Measurements from ENCODE around the gene MEIS1.

MEIS1 gene

GRCh38 chr2:66445076-66445924 lies 10.4 kb downstream of the MEIS1 start:
- no peak for DNase-seq

- no peak for DNase-seq
These were observed 11.3 kb downstream of the MEIS1 start for GRCh38 chr2:66445925-66446871.

- no peak for DNase-seq
These were observed 12.0 kb downstream of the MEIS1 start for GRCh38 chr2:66446941-66447340.

- no peak for DNase-seq
These were observed 12.8 kb downstream of the MEIS1 start for GRCh38 chr2:66447677-66448076.

- DNase-seq = no peak
These were observed 13.4 kb downstream of the MEIS1 start for GRCh38 chr2:66448136-66448991.

GRCh38 chr2:66452214-66452613 lies 17.3 kb downstream of the MEIS1 start:
- DNase-seq = no peak

- DNase-seq = no peak
These were observed 18.0 kb downstream of the MEIS1 start for GRCh38 chr2:66452917-66453316.

GRCh38 chr2:66455490-66455889 lies 20.6 kb downstream of the MEIS1 start:
- no peak for DNase-seq

GRCh38 chr2:66456183-66457041 lies 21.5 kb downstream of the MEIS1 start:
- no peak for DNase-seq

GRCh38 chr2:66457545-66457944 lies 22.6 kb downstream of the MEIS1 start:
- no peak for DNase-seq

GRCh38 chr2:66460031-66460430 lies 25.1 kb downstream of the MEIS1 start:
- DNase-seq = no peak

GRCh38 chr2:66461001-66461663 lies 26.2 kb downstream of the MEIS1 start:
- no peak for DNase-seq

GRCh38 chr2:66461664-66462500 lies 27.0 kb downstream of the MEIS1 start:
- DNase-seq = peak; percentile 58

- DNase-seq = no peak
These were observed 27.5 kb downstream of the MEIS1 start for GRCh38 chr2:66462501-66462825.

GRCh38 chr2:66463206-66463755 lies 28.4 kb downstream of the MEIS1 start:
- no peak for DNase-seq

GRCh38 chr2:66464930-66465637 lies 30.2 kb downstream of the MEIS1 start:
- DNase-seq = no peak

- no peak for DNase-seq
These were observed 31.5 kb downstream of the MEIS1 start for GRCh38 chr2:66466433-66466832.

GRCh38 chr2:66467718-66468117 lies 32.8 kb downstream of the MEIS1 start:
- DNase-seq = no peak

GRCh38 chr2:66469214-66469902 lies 34.4 kb downstream of the MEIS1 start:
- DNase-seq = no peak
